ENCODE measurements around the gene TBC1D22A.

Gene TBC1D22A

GRCh38 chr22:46795845-46796565 is 33.6 kb downstream of the TBC1D22A start:
- no peak for DNase-seq

DNA sequence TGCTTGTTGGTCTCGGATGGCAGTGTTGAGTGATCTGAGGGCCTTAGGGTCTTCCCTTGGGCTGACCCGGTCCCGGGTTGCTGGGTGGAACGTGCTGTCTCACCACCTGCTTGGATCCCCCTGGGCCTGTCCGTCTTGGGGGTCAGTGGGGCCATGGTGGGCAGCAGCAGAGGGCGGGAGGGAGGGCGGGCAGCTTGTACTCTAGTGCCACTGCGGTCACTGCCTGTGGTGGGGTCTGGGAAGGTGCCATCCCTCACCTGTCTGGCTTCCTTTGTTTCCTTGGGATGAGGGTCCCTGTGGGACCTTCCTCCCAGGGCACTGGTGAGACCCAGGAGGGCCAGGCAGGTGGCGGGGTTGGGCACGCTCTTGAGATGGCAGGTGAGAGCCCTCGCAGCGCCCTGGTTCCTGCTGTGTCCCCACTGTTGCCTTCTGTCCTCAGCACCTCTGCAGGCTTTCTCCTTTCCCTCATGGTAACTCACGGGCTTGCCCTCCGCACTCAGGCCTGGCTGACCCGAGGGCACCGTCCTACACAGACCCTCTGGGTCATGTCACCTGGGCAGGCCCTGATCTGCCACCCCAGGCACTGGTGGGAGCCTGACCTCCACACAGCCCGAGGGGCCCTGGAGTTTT is 34.2 kb downstream of the TBC1D22A start:
- DNase-seq = no peak

DNA sequence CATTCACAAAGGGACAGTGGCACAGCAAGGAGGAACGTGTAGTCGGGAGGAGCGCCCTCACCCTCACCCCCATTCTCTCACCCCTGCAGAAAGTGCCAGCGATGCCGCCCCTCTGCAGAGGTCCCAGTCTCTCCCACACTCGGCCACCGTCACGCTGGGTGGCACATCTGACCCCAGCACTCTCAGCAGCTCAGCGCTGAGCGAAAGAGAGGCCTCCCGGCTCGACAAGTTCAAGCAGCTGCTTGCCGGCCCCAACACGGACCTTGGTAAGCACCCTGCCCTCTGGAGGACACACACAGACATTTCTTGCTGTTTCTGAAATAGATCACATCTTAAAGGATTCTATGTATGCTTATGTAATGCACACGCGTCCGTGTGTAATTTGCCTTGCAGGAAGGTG is 34.9 kb downstream of the TBC1D22A start:
- no peak for DNase-seq

DNA sequence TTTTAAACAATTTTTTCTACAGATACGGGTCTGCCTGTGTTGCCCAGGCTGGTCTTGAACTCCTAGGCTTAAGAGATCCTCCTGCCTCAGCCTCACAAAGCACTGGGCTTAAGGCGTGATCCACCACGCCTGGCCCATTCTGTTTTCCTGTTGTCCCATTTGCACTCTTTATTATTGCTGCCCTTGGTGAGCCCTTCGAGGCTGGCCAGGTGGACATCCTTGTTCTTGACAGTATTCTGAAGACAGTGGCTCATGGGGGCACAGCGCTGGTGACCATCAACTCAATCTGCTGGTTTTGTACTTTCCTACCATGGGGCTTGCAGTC is 35.6 kb downstream of the TBC1D22A start:
- no peak for DNase-seq

GRCh38 chr22:46798366-46799350 is 36.2 kb downstream of the TBC1D22A start:
- DNase-seq = peak in 1 of 2 donors; percentile 17

- DNase-seq = no peak
Observed at GRCh38 chr22:46799626-46800025, 37.2 kb downstream of the TBC1D22A start.

DNA sequence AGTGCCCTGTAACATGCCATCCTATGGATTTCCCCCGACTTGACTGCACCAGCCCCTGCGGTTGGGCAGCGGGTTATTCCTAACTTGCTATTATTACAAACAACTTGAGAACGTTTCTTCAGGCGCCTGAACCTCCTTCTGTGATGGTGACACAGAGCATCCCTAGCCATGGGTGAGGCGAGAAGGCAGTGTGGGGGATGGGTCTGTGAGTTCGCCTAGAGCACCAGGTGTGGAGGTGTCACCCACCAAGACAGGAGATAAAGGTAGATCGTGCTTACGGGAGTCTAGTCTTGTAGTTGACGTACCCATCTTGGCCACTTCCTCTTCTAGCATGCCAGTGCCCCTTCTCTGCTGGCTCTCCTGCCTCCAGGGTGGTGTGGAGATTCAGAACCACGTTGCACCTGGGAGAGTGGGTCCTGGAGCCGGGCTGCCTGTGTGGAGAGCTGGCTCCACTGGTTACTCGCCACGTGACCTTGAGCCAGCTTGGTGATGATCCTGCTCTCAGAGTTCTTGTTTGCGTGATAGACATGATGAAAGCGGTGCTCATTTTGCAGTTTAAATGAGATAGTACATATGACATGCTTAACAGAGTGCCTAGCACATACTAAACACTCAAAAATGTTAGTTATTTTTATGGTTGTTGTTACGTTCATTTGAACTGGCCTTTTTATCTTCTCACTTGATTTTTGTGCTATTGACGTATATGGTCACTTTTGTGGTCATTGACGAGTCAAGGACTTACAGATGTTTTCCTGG is 37.8 kb downstream of the TBC1D22A start:
- DNase-seq = no peak

GRCh38 chr22:46801331-46801811 is 38.9 kb downstream of the TBC1D22A start:
- DNase-seq = no peak

DNA sequence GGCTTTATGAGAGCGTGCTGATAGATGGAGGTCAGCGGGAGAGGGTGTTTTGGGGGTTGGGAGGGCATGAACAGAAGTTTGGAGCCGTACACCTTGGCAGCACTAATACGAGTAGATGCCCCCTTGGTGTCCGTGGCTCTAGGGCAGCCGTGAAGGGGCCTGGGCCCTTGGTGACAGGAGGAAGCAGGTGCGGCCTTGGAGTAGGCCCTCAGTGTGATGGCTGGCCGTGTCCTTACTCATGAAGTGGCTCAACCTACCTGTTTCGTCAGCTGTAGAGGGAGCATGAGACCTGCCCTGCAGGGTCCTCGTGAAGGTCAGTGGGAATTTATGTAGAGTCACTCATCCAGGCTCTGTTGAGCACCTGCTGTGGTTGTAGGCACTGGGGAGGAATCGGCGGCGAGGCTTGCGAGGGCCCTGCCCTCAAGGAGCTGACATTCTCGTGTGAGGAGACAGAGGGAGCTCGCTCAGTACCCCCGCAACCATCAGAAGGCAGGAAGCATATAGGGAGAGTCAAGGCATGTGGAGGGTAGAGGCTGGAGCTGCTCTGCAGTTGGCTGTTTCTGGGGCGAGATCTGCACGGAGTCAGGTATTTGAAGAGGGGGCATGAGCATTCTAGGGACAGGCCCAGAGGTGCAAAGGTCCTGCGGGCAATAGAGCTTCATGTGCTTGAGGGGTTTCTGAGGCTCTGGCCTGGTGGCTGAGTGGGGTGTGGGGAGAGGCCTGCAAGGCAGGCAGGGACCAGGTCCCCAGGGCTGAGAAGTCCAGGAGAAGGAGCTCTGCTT is 39.6 kb downstream of the TBC1D22A start:
- DNase-seq = no peak

GRCh38 chr22:46802608-46803027 is 40.2 kb downstream of the TBC1D22A start:
- no peak for DNase-seq

GRCh38 chr22:46803031-46803880 is 40.8 kb downstream of the TBC1D22A start:
- DNase-seq = peak in 1 of 2 donors; percentile 9

DNA sequence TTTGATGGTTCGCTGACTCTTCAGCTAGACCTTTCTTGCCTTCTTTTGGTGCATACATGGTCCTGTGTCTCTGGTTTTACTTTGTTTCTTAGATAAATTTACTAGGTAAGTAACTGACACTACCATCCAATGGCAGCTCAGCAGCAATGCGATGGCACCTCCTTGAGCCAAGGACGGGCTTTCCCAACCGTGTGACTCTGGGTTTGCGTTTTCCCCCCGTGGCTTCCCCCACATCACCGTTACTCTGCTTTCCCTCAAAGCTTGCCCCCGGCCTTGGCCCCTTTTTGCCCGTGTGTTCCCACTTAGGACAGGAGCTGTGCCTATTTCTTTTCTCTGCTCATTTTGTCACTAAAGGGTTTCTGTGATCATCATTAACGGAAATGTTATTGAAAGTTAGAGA is 41.5 kb downstream of the TBC1D22A start:
- no peak for DNase-seq

- DNase-seq = no peak
Observed at GRCh38 chr22:46806794-46807193, 44.3 kb downstream of the TBC1D22A start.

GRCh38 chr22:46807458-46807857 is 45.0 kb downstream of the TBC1D22A start:
- DNase-seq = no peak

GRCh38 chr22:46809153-46809885 is 46.9 kb downstream of the TBC1D22A start:
- DNase-seq = no peak

DNA sequence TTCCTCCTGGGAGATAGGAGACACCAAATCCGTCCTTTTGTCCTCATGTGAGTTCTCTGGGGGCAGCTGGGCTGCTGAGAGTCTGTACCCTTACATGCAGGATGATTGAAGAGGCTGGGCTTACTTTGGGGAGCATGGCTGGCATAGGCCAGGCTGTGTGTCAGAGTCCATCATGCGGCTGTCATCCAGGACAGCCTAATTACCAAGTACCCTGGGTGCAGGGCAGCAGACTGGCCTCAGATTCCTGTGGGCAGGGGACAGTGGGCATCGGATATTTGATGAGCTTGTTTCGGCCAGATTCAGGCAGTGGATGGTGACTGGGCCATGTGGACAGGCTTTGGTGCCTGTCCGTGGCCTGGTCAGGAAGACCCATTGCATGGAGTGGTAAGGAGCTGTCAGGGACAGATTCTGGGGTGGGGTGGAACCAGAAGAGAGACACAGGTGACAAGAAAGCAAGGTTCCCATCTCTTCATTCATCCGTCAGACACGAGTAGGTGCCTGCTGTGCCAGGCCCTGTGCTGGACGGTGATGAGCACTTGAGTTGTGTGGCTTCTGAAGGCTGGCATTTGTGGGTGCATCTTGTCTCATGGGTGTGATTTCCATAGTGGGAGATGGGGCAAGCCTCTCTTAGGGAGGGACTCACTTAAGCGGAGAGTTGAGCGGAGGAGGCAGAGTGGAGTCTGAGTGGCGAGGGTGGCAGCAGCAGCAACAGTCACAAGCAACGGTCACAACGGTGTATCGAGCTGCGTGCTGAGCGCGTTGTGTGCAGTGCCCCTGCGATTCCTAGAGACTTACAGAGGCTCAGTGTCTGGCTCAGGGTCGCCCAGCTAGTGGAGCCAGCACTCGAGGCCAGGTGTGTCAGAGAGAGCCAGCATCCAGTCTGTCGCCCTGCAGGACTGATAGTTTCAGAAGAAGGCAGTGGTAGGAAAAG is 48.7 kb downstream of the TBC1D22A start:
- DNase-seq = no peak

DNA sequence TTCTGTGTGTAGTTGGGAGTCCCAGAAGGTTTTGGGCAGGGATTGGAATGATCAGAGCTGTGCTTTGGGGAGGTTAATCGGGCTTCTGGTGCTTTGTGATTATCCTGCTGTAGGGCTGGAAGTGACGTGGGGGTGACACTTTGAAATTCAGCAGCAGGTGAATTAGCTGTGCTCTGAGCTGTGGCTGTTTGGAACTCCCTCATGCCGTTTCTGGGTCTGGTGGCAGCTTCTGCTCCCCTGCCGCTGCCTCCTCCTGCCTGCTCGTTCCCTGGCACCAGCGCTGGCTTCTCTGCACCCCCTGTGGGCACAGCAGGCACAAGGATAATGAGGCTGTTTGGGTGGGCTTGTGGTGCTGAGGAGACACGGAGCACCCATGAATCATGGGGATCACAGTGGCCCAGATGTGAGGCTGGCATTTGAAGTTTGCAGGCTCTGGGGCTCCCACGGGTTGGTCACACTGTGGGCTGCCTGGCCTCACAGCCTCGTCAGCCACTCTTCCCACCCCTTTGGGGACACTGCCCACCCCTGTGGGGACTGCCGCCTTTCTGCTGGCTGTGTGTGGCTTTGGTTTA is 49.7 kb downstream of the TBC1D22A start:
- DNase-seq = no peak

- DNase-seq = no peak
Observed at GRCh38 chr22:46812788-46813187, 50.3 kb downstream of the TBC1D22A start.
